Uterus (tissue), 4 donors: ENCODE measurements around the gene SH3GL3. TPM values are rescaled to one million over a fixed set of nuclear protein-coding genes. Genes with fewer than 3 reads are reported as not detected.

Experiments
- DNase-seq, 2 donors: peaks; one replicate each; pipeline ENCODE4 v3.0.0-alpha.2; 2019 to 2020
- H3K27ac ChIP-seq, 2 donors: fragments of 200-600 bp; sonication (generic); 1 replicate in 1 of 2; 2 replicates in 1 of 2; pipeline ENCODE4 v1.5.1; 2016 to 2018
- H3K27me3 ChIP-seq, 2 donors: fragments of 200-600 bp; sonication (generic); one replicate each; pipeline ENCODE4 v1.5.1; 2018 to 2019; ENCODE audit warnings: control low read depth in 1 of 2
- H3K36me3 ChIP-seq, 2 donors: fragments of 200-600 bp; sonication (generic); one replicate each; pipeline ENCODE4 v1.5.1; 2019; ENCODE audit warnings: control low read depth in 1 of 2
- H3K4me1 ChIP-seq, 2 donors: fragments of 200-600 bp; sonication (generic); one replicate each; pipeline ENCODE4 v1.5.1; 2018 to 2019; ENCODE audit warnings: control low read depth in 1 of 2
- H3K4me3 ChIP-seq, 2 donors: fragments of 200-600 bp; sonication (generic); 1 replicate in 1 of 2; 2 replicates in 1 of 2; pipeline ENCODE4 v1.5.1; 2018 to 2019; ENCODE audit warnings: mild to moderate bottlenecking in 1 of 2
- H3K9me3 ChIP-seq, 2 donors: fragments of 200-600 bp; sonication (generic); one replicate each; pipeline ENCODE4 v1.5.1; 2019; ENCODE audit warnings: control low read depth in 1 of 2
- CTCF ChIP-seq, 4 experiments: fragments of 200-600 bp in 2 of 4; fragments of 450-650 bp in 2 of 4; sonication (generic) in 2 of 4; IDR thresholded peaks; one replicate each; pipeline ENCODE4 v1.5.1; 2016 to 2019; ENCODE audit warnings: antibody characterized with exemption in 4 of 4, mild to moderate bottlenecking in 2 of 4, moderate library complexity in 1 of 4
- POLR2A ChIP-seq, 2 donors: fragments of 450-650 bp; IDR thresholded peaks; one replicate each; pipeline ENCODE4 v1.6.1; 2016; ENCODE audit warnings: antibody characterized with exemption in 2 of 2, mild to moderate bottlenecking in 1 of 2, moderate library complexity in 1 of 2
- intact Hi-C: fragments of 100-400 bp; cut with DNase I; formaldehyde crosslinking; loops from one replicate; pipeline ENCODE4 v1.15.1; 2023; ENCODE audit warnings: low total_unique reads
- total RNA-seq, 4 donors: library from RNA; depleted of rRNA in 3 of 4; stranded (reverse); fragments of >200 nt in 3 of 4; gene quantifications; one replicate each; pipeline versions ENCODE4 v1.1.0 to v1.2.4, GENCODE V29; 2014 to 2023
- donor health status: DM: yes; HTN: yes; CAD: no.

The SH3GL3 gene
- total RNA-seq, 4 donors from 2014 or later = 1.2 to 11.8 (median 2.0) TPM; not detected in 1

DNA sequence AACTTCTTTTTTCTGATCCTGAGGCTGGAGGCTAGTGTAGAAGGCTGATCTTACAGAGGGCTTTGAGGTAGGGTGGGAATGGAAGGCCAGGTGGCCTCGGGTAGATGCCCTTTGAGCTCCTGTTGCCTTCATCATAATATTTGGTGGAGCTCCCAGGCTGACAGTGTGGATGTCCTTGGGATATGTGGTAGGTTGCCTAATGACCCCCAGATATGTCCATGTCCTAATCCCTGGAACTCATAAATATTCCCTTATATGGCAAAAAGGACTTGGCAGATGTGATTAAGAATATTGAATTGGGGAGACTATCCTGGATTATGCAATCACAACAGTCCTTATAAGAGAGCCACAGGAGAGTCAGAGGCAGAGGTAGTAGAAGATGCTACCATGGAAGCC lies 212.3 kb downstream of the SH3GL3 start:
- no peaks in the 10 kb centered on the region for H3K9me3 ChIP-seq
- no peak overlapping the region for H3K4me3 ChIP-seq
- TF ChIP-seq CTCF (IDR thresholded peaks at IDR 0.05) (no peak), POLR2A (IDR thresholded peaks at IDR 0.05) (no peak)
- H3K27ac ChIP-seq = peak overlapping the region in 1 of 2 donors; percentile 62
- no peaks in the 10 kb centered on the region for H3K4me1 ChIP-seq
- intact Hi-C loops = no loop called here
- H3K27me3 ChIP-seq = no peaks in the 10 kb centered on the region
- DNase-seq = no peak
- no peaks in the 10 kb centered on the region for H3K36me3 ChIP-seq

- Histone ChIP-seq H3K4me3 (no peak overlapping the region), H3K27ac (peak overlapping the region in 1 of 2 donors; percentile 61), H3K36me3 (no peaks in the 10 kb centered on the region), H3K9me3 (no peaks in the 10 kb centered on the region), H3K27me3 (no peaks in the 10 kb centered on the region), H3K4me1 (no peaks in the 10 kb centered on the region)
- TF ChIP-seq CTCF (IDR thresholded peaks at IDR 0.05) = no peak
- no peak for TF ChIP-seq POLR2A (IDR thresholded peaks at IDR 0.05)
- no peak for DNase-seq
- intact Hi-C loops = no loop called here
Measured at GRCh38 chr15:83665480-83665879, 218.3 kb downstream of the SH3GL3 start.

Other genes with a start within 250 kb of the SH3GL3 start
- gene HDGFL3, start 239.5 kb upstream of the SH3GL3 start, total RNA-seq = 10 to 100 TPM; 12.8 to 70.9 (median 38.1) TPM
- 1 to 10 TPM in 1 of 4 donors, under 1 TPM in 2, not detected in 1; 0.49 to 2.1 (median 0.59) TPM for gene BNC1, start 162.7 kb upstream of the SH3GL3 start, total RNA-seq
- 10 to 100 TPM in 2 of 4 donors, 1 to 10 TPM in 2; 3.1 to 48.2 (median 24.6) TPM for gene ADAMTSL3, start 206.8 kb downstream of the SH3GL3 start, total RNA-seq